GM19463 (cell line): ENCODE results near the gene POLRMT.
"Not testable (repeated sequence)": the region's sequence is repeated elsewhere in the genome, so short reads cannot be mapped to it uniquely, and the experiment has no call there.

Experiments
- ATAC-seq: cut with Tn5 transposase; IDR thresholded peaks from one replicate; pipeline ENCODE4 v1.9.1; 2021; ENCODE audit warnings: mild to moderate bottlenecking, moderate library complexity; ENCODE audit not compliant: unreplicated experiment

The POLRMT gene

DNA sequence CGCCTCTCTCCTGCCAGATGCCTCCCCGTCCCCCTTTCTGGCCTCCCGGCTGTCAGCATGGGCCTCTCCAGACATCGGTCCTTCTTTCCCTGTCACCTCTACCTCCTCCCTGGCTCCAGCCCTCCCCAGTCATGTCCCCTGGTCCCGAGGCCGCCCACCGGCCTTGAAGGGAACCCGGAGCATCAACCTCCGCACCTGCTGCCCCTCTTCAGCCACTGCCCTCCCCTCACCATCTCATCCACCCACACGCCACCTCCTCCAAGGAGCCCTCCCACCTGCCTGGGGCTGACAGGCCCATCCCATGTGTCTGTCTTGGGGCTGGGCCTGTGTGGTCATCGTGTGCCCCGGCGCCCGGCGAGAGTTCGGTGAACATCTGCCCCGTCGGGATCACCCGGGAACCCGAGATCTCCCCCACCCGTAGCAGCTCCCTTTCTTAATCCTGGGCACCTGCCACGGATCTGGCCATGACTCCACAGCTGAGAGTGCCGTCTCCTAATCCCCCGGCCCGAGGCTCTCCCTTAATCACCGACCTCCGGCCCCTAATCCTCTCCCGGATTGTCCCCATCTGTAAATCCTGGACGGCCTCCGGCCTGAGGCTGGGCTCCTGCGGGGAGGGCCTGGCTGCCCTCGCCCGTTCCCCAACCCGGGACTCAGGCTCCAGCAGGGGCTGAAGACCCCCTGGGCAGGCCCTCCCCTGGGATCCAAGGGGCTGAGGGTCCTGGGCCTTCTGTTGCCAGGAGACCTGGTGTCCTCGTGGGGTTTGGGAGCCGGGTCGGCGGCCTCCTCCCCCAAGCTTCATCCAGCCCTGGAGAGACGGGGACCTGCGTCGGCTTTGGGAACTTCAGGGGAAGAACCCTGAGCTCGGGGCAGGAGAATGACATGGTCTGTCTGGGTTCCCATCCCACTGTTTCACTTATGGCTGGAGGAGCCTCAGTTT lies 37.7 kb downstream of the POLRMT start:
- no peak for ATAC-seq

GRCh38 chr19:594265-594870 lies 39.0 kb downstream of the POLRMT start:
- no peak for ATAC-seq

DNA sequence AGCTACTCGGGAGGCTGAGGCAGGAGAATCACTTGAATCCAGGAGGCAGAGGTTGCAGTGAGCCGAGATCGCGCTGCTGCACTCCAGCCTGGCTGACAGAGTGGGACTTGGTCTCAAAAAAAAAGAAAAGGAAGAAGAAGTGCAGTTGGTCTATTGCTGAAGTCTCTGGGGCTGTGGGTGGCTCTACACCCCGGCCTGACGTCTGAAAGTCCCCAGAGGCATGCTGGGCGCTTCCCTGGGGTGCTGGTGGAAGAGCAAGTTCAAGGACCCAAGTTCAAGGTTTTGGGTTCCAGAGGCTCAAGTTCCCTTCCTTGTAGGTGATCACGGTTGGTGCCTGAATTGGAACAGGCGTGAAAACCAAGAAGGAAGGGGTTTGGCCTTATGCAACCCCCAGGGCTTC lies 39.8 kb downstream of the POLRMT start:
- no peak for ATAC-seq

DNA sequence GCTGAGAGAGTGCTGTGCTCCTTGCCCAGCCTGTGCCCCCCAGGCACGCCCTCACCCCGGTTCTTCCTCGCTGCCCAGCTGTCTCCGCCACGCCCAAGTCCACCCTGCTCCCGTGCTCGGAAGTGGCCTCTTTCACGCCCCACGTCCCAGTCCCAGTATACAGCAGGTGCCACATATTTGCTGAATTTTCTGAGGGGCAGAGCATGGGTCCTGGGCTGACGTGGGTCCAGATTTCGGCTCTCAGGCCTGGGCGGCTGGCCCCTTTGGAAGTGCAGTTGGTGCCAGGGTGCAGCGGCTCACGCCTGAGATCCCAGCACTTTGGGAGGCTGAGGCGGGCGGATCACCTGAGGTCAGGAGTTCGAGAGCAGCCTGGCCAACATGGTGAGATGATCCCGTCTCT lies 40.3 kb downstream of the POLRMT start:
- ATAC-seq = no peak

- no peak for ATAC-seq
Measured at GRCh38 chr19:592101-592500, 41.2 kb downstream of the POLRMT start.

- ATAC-seq = no peak
Measured at GRCh38 chr19:591099-591958, 42.0 kb downstream of the POLRMT start.

DNA sequence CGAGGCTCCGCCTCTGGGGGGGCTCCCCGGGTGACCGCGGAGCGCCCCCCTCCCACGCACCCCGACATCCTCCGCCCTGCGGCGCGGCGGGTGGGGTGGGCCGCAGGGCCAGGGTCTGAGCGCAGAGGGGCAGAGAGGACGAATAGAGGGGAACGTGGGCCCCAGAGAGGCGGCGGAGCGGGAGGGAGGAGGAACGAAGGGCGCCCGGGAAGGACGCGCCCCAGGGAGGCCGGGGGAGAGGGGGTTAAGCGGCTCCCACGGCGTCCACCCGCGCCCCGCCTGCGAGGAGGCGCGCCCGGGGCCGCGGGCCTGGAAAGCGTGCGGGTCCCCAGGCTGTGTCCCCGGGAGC lies 42.6 kb downstream of the POLRMT start:
- ATAC-seq = no peak

DNA sequence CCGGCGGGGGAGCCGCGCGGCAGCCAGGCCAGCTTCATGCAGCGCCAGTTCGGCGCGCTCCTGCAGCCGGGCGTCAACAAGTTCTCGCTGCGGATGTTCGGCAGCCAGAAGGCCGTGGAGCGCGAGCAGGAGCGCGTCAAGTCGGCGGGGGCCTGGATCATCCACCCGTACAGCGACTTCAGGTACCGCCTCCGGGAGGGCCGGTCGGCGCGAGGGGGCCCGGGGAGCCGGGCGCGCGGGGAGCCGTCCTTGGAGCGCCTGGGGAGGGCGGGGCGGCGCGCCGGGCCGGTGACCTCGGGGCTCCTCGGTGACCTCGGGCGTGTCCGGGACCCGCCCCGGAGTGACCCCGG lies 43.0 kb downstream of the POLRMT start:
- ATAC-seq = no peak

DNA sequence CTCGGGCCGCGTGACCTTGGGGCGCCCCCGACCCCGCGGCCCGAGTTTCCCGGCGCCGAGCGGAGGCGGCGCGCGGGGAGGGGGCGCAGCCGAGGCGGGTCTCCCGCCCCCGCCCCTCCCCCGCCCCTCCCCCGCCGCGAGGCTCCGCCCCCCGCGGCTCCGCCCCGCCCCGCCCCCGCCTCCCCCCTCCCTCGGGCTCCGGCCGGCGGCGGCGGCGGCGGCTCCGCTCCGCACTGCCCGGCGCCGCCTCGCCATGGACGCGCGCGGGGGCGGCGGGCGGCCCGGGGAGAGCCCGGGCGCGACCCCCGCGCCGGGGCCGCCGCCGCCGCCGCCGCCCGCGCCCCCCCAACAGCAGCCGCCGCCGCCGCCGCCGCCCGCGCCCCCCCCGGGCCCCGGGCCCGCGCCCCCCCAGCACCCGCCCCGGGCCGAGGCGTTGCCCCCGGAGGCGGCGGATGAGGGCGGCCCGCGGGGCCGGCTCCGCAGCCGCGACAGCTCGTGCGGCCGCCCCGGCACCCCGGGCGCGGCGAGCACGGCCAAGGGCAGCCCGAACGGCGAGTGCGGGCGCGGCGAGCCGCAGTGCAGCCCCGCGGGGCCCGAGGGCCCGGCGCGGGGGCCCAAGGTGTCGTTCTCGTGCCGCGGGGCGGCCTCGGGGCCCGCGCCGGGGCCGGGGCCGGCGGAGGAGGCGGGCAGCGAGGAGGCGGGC lies 43.5 kb downstream of the POLRMT start, which contains the start of gene HCN2:
TSS of gene HCN2 (plus strand) at position 189 of the 703 bp plus-strand sequence. CDS start at position 254, 65 bp downstream.
- ATAC-seq = no peak

- no peak for ATAC-seq
Measured at GRCh38 chr19:588741-589692, 44.3 kb downstream of the POLRMT start.

DNA sequence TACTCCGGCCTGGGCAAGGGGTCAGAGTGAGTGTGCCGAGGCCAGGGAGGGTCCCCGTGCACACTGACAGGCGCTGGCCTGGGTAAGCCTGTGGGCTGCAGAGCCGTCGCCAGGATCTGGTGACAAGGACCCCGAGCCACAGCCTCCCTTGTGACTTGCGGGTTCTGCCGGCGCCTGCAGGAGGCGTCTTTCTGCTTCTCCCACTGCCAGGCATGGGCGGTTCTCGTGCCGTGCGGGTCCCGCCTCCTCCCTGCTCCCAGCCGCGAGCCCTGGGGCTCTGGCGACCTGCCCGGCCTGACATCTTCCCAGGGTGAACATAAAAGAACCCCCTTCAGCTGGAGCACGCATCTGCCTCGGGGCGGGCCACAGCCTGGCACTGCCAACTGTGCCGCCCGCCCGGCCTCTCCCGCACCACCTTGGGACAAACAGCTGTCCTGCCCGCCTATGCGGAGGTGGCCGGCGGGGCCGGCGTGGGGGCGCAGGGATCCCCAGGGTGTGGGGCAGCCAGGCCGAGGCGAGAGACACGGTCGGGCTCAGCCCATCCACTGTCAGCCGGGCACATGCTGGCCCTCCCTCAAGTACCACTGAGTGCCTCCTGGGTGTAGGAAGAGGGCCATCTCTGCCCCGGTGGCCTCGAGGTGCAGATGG lies 45.1 kb downstream of the POLRMT start:
- no peak for ATAC-seq

DNA sequence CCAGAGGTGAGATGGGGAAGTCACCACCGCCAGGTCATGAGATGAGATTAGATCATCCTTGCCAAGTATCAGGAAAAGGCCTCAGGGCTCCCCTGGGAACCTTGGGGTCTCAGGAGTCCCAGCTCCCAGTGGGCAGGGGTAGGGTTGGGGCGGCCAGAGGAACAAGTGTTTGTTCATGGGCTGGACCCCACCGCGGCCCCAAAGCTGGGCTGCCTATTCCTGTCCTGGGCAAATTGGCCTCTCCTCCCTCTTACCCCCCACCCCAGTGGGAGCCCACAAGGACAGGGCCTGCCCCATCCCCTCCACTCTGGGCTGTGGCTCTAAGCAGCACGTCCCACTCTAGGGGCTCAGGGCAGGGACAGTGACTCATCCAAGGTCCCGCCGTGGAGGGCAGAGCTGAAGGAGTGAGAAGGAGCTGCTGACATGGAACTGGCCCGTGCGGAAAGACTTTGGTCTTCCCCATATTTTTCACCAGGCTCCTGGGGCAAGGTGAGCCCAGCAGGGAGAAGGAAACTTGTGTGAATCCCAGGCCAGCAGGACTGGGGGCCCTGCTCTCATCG lies 47.7 kb downstream of the POLRMT start:
- no peak for ATAC-seq

DNA sequence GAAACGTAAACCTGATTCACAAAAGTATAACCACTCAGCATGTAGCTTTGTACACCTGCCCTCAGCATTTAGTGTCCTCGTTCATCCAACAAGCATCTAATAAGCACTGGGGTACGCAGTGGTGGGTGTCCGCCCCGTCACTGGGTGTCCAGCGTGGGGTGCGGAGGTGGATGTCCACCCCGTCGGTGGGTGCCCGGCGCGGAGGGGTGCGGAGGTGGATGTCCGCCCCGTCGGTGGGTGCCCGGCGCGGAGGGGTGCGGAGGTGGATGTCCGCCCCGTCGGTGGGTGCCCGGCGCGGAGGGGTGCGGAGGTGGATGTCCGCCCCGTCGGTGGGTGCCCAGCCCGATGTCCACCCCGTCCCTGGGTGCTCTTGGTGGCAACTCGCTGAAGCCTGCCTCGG lies 48.2 kb downstream of the POLRMT start:
- ATAC-seq = not testable (repeated sequence)

DNA sequence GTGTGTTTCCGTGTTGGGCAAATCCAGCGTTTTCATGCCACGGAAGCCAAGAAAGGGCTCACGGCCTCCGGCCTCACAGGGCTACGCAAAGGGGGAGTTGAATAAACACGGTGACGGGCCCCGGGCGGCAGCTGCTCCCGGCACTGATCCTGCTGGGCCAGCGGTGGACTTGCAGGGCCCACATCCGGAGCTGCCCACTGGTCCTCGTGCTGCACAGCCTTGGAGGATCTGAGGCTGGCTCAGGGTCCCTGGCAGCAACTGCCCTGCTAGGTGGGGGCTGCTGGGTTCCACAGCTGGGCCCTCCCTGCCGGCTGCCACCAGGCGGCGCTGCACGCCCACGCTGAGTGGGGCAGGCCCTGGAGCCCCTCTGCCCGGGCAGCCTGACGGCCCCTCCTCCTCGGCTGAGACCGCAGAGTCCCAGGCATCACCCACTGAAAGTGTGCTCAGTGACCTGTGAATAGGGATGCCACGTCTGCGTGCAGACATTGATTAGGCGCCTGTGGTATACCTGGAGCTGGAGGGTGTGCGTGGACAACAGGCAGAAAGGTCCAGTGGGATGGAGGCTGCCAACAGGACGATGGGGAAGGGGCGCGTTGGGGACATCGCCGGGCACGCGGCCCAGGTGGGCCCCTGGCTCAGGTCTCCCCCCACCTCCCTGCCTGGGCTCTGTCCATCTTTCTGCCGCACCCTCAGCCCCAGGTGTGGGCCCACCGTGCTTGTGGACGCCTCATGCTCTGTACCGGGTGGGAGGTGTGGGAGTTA lies 48.9 kb downstream of the POLRMT start:
- no peak for ATAC-seq

- no peak for ATAC-seq
Measured at GRCh38 chr19:583968-584239, 49.4 kb downstream of the POLRMT start.

GRCh38 chr19:583198-583967 lies 50.0 kb downstream of the POLRMT start:
- no peak for ATAC-seq

DNA sequence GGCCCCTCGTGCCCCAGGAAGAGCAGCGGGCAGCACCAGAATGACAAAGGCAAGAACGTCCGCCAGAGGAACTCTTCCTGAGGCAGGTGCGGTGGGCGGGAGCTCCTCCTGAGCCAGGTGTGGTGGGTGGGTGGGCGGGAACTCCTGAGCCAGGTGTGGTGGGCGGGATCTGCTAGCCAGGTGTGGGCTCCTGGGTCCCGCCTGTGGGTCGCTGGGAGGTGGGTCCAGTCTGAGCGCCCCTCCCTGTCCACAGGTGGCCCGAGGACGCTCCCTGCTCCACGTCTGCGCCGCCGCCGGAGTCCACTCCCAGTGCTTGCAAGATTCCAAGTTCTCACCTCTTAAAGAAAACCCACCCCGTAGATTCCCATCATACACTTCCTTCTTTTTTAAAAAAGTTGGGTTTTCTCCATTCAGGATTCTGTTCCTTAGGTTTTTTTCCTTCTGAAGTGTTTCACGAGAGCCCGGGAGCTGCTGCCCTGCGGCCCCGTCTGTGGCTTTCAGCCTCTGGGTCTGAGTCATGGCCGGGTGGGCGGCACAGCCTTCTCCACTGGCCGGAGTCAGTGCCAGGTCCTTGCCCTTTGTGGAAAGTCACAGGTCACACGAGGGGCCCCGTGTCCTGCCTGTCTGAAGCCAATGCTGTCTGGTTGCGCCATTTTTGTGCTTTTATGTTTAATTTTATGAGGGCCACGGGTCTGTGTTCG lies 50.7 kb downstream of the POLRMT start:
- no peak for ATAC-seq
